ENCODE data around the gene DOCK10.

DNA sequence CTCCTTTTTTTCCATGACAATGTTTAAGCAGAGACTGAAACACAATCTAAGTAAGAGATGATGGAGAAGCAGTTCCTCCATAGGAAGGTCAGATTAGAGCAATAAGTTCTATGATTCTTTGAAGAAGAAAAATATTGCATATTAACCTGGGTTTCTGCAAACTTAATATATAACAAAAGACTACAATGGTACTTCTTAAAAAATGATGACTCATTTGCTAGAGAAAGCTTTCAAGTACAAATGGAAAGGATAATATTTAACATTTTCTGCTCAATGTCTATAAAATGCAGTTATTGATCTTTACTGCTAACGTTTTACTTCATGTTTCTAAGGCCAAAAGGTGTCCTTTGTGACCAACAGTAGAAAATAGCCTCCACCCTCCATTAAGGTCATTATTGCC is 158.6 kb downstream of the DOCK10 start:
- TF ChIP-seq GABPB1 (CRISPR knock-in tag; IDR thresholded peaks at IDR 0.05) (no peak), RELA (CRISPR knock-in tag; IDR thresholded peaks at IDR 0.05; ENCODE audit: borderline replicate concordance) (no peak)
- TF ChIP-seq, protein P1, sequence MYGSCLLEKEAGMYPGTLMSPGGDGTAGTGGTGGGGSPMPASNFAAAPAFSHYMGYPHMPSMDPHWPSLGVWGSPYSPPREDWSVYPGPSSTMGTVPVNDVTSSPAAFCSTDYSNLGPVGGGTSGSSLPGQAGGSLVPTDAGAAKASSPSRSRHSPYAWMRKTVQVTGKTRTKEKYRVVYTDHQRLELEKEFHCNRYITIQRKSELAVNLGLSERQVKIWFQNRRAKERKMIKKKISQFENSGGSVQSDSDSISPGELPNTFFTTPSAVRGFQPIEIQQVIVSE (CRISPR knock-in tag; IDR thresholded peaks at IDR 0.05; ENCODE audit: borderline replicate concordance): no peak
- TF ChIP-seq, protein P2, sequence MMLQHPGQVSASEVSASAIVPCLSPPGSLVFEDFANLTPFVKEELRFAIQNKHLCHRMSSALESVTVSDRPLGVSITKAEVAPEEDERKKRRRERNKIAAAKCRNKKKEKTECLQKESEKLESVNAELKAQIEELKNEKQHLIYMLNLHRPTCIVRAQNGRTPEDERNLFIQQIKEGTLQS (CRISPR knock-in tag; conservative IDR thresholded peaks at IDR 0.05): no peak
- TF ChIP-seq, protein P3, sequence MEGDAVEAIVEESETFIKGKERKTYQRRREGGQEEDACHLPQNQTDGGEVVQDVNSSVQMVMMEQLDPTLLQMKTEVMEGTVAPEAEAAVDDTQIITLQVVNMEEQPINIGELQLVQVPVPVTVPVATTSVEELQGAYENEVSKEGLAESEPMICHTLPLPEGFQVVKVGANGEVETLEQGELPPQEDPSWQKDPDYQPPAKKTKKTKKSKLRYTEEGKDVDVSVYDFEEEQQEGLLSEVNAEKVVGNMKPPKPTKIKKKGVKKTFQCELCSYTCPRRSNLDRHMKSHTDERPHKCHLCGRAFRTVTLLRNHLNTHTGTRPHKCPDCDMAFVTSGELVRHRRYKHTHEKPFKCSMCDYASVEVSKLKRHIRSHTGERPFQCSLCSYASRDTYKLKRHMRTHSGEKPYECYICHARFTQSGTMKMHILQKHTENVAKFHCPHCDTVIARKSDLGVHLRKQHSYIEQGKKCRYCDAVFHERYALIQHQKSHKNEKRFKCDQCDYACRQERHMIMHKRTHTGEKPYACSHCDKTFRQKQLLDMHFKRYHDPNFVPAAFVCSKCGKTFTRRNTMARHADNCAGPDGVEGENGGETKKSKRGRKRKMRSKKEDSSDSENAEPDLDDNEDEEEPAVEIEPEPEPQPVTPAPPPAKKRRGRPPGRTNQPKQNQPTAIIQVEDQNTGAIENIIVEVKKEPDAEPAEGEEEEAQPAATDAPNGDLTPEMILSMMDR (IDR thresholded peaks at IDR 0.05): no peak
